NCI-H128 (cell line): ENCODE results near the gene NFKB1.

ENCODE experiments used
- DNase-seq: peaks from one replicate; lab custom pipeline; 2025; ENCODE audit not compliant: unreplicated experiment; lab: John Stamatoyannopoulos, UW

The NFKB1 gene

GRCh38 chr4:102527695-102528283, 26.6 kb downstream of the NFKB1 start:
- no peak for DNase-seq

- no peak for DNase-seq
These were observed 28.8 kb downstream of the NFKB1 start for GRCh38 chr4:102529977-102530376.

- no peak for DNase-seq
These were observed 29.8 kb downstream of the NFKB1 start for GRCh38 chr4:102530986-102531385.

GRCh38 chr4:102531462-102531861, 30.3 kb downstream of the NFKB1 start:
- no peak for DNase-seq

- no peak for DNase-seq
These were observed 32.2 kb downstream of the NFKB1 start for GRCh38 chr4:102533348-102533747.

- no peak for DNase-seq
These were observed 32.7 kb downstream of the NFKB1 start for GRCh38 chr4:102533904-102534303.

GRCh38 chr4:102534845-102535244, 33.7 kb downstream of the NFKB1 start:
- DNase-seq, result no peak

GRCh38 chr4:102535398-102536082, 34.4 kb downstream of the NFKB1 start:
- DNase-seq, result no peak

GRCh38 chr4:102536768-102537167, 35.6 kb downstream of the NFKB1 start:
- DNase-seq, result no peak

GRCh38 chr4:102537269-102537668, 36.1 kb downstream of the NFKB1 start:
- DNase-seq, result no peak

GRCh38 chr4:102541697-102542096, 40.5 kb downstream of the NFKB1 start:
- DNase-seq, result no peak

- DNase-seq, result no peak
These were observed 42.1 kb downstream of the NFKB1 start for GRCh38 chr4:102543030-102543928.

- no peak for DNase-seq
These were observed 45.5 kb downstream of the NFKB1 start for GRCh38 chr4:102546635-102547034.

- no peak for DNase-seq
These were observed 46.8 kb downstream of the NFKB1 start for GRCh38 chr4:102547973-102548372.

- no peak for DNase-seq
These were observed 50.9 kb downstream of the NFKB1 start for GRCh38 chr4:102551958-102552565.

- DNase-seq, result no peak
These were observed 51.6 kb downstream of the NFKB1 start for GRCh38 chr4:102552781-102553180.

GRCh38 chr4:102553982-102554381, 52.8 kb downstream of the NFKB1 start:
- DNase-seq, result no peak

GRCh38 chr4:102554482-102554881, 53.3 kb downstream of the NFKB1 start:
- no peak for DNase-seq

GRCh38 chr4:102554992-102555391, 53.8 kb downstream of the NFKB1 start:
- DNase-seq, result no peak

- no peak for DNase-seq
These were observed 56.5 kb downstream of the NFKB1 start for GRCh38 chr4:102557636-102558035.

GRCh38 chr4:102560115-102560514, 59.0 kb downstream of the NFKB1 start:
- DNase-seq, result no peak
